HepG2 (cell line): ENCODE data around the gene MAPK7. TPM values are rescaled to one million over a fixed set of nuclear protein-coding genes. Genes with fewer than 3 reads are reported as not detected.

Source experiments
- ATAC-seq: fragments of 200-7000 bp; cut with Tn5 transposase; 3 replicates; pipeline ENCODE4 v1.9.1; 2020; ENCODE audit warnings: mild to moderate bottlenecking, moderate library complexity
- BruUV-seq: library from RNA; stranded (reverse); fragments of 400-500 nt; replicated peaks from 2 replicates; lab custom pipeline; 2021; lab: Mats Ljungman, UMichigan
- CTCF ChIA-PET: fragments of 300-600 bp; formaldehyde crosslinking; extraction: SDS; loops from one replicate; lab custom pipeline; 2021; ENCODE audit warnings: low total read pairs, inconsistent platforms, low intra/inter-chr PET ratio; lab: Yijun Ruan, JAX
- POLR2A ChIA-PET: fragments of 350-600 bp; sonication (Branson Sonifier 250); formaldehyde crosslinking; loops from one replicate; lab custom pipeline; 2020; ENCODE audit warnings: antibody characterized with exemption, inconsistent platforms; lab: Yijun Ruan, JAX
- DNase-seq: peaks from one replicate; pipeline ENCODE4 v3.0.0-alpha.2; 2015; ENCODE audit warnings: low spot score
- FAIRE-seq: peaks from 3 replicates; lab custom pipeline; 2011; peaks lifted over from hg19 to GRCh38; lab: Jason Lieb, UNC
- H2AFZ ChIP-seq: one replicate; pipeline ENCODE4 v1.6.1; 2011; ENCODE audit warnings: low read length, inconsistent platforms
- H3K27ac ChIP-seq: fragments of 300-600 bp; 3 replicates; pipeline ENCODE4 v1.8.0; 2011; ENCODE audit warnings: mixed run types, mild to moderate bottlenecking, mixed read lengths, low read length, inconsistent platforms; ENCODE audit not compliant: insufficient read depth; ENCODE audit errors: extremely low read length
- H3K27me3 ChIP-seq, 2 experiments: fragments of 200-600 bp in 1 of 2; 2 replicates in 1 of 2; 3 replicates in 1 of 2; pipeline versions ENCODE4 v1.6.0 to v1.8.0; 2011; ENCODE audit warnings: low read length in 2 of 2, mild to moderate bottlenecking in 2 of 2, moderate library complexity in 2 of 2, inconsistent platforms in 1 of 2; ENCODE audit not compliant: insufficient read depth in 2 of 2, control insufficient read depth in 1 of 2
- H3K36me3 ChIP-seq, 2 experiments: fragments of 200-600 bp in 1 of 2; replicated peaks in 1 of 2; 2 replicates in 1 of 2; 3 replicates in 1 of 2; pipeline versions ENCODE4 v1.5.1 to v1.8.0; 2011; ENCODE audit warnings: low read length in 2 of 2, inconsistent platforms in 1 of 2; ENCODE audit not compliant: insufficient read depth in 2 of 2, control insufficient read depth in 1 of 2
- H3K4me1 ChIP-seq: 2 replicates; pipeline ENCODE4 v1.5.1; 2012; ENCODE audit warnings: low read length, inconsistent platforms; ENCODE audit not compliant: insufficient read depth
- H3K4me2 ChIP-seq: 2 replicates; pipeline ENCODE4 v1.6.0; 2011; ENCODE audit warnings: low read depth, low read length, inconsistent platforms
- H3K4me3 ChIP-seq, 3 experiments: fragments of 200-600 bp in 1 of 3; sonication (generic), shearing (Covaris generic) in 1 of 3; replicated peaks in 1 of 3; 2 replicates each; pipeline ENCODE4 v1.5.1; 2011 to 2016; ENCODE audit warnings: low read length in 3 of 3, inconsistent platforms in 2 of 3, low read depth in 2 of 3, mild to moderate bottlenecking in 2 of 3, control low read depth in 1 of 3, mixed read lengths in 1 of 3; ENCODE audit not compliant: insufficient read depth in 1 of 3
- H3K79me2 ChIP-seq: one replicate; pipeline ENCODE4 v1.6.1; 2011; ENCODE audit warnings: low read length, inconsistent platforms; ENCODE audit not compliant: insufficient read depth
- H3K9ac ChIP-seq: 2 replicates; pipeline ENCODE4 v1.6.0; 2011; ENCODE audit warnings: mild to moderate bottlenecking, low read depth, low read length, inconsistent platforms; ENCODE audit not compliant: insufficient read depth
- H3K9me3 ChIP-seq: 2 replicates; pipeline ENCODE4 v1.5.1; 2012; ENCODE audit warnings: mild to moderate bottlenecking, low read length
- H4K20me1 ChIP-seq: 2 replicates; pipeline ENCODE4 v1.6.0; 2011; ENCODE audit warnings: inconsistent platforms, mild to moderate bottlenecking, low read length, moderate library complexity; ENCODE audit not compliant: insufficient read depth
- RBFOX2 ChIP-seq: fragments of 200-400 bp; formaldehyde crosslinking; IDR thresholded peaks from 2 replicates; pipeline ENCODE4 v1.6.1; 2017; ENCODE audit warnings: low read depth, mild to moderate bottlenecking, low read length
- ZNF766 ChIP-seq: sonication (generic); formaldehyde crosslinking; IDR thresholded peaks from 2 replicates; pipeline ENCODE4 v1.5.0; 2020; ENCODE audit warnings: missing genetic modification reagents, borderline replicate concordance
- WGBS: methylation state at CpG from one replicate; pipeline ENCODE4 v1.1.6; 2017; ENCODE audit warnings: low lambda C conversion rate; 5-methylcytosine and 5-hydroxymethylcytosine counted together
- in situ Hi-C: cut with HindIII; loops from 2 replicates; pipeline ENCODE4 v1.10.0; 2017; ENCODE audit warnings: low pct_unique_long_range_greater_than_20kb; ENCODE audit not compliant: extremely low pct_ligation_motif_present
- intact Hi-C: fragments of 100-400 bp; cut with micrococcal nuclease; formaldehyde crosslinking; loops from one replicate; pipeline ENCODE4 v1.10.0; 2022; ENCODE audit not compliant: unreplicated experiment
- polyA plus RNA-seq, 8 experiments: library from polyadenylated mRNA; depleted of rRNA in 3 of 8; stranded (reverse) in 7 of 8; unstranded in 1 of 8; fragments of >200 nt; fragmentation: Illumina TruSeq in 4 of 8; extraction: Trizol in 4 of 8; gene quantifications; 2 replicates each; pipeline versions ENCODE4 v1.2.1 to v1.2.3, GENCODE V29; 2011 to 2016; ENCODE audit warnings: low read depth in 4 of 8, missing spikeins in 1 of 8, mixed read lengths in 1 of 8; ENCODE audit not compliant: insufficient read depth in 1 of 8
- total RNA-seq, 5 experiments: library from RNA; depleted of rRNA; stranded (reverse); fragments of >200 nt; fragmentation: Illumina TruSeq; extraction: Trizol; gene quantifications; 2 replicates each; pipeline ENCODE4 v1.2.3, GENCODE V29; 2016; ENCODE audit warnings: low read depth in 1 of 5
- TF ChIP-seq, protein P1 (sequence below): sonication (generic); formaldehyde crosslinking; conservative IDR thresholded peaks from 2 replicates; pipeline ENCODE4 v1.5.0; 2020; ENCODE audit warnings: missing genetic modification reagents
- TF ChIP-seq, protein P2 (sequence below), 2 experiments: sonication (generic) in 1 of 2; formaldehyde crosslinking in 1 of 2; IDR thresholded peaks; 2 replicates each; pipeline versions ENCODE4 v1.4.0 to v1.6.1; 2018 to 2020; ENCODE audit warnings: missing genetic modification reagents in 2 of 2, borderline replicate concordance in 1 of 2, low read depth in 1 of 2, mild to moderate bottlenecking in 1 of 2, missing biosample characterization in 1 of 2

The MAPK7 gene
- total and polyA plus RNA-seq, 2 of the 13 experiments (the other 11 are each of a cell fraction or from before 2014, with no cell fraction given) = 2.9 to 5.9 TPM

DNA sequence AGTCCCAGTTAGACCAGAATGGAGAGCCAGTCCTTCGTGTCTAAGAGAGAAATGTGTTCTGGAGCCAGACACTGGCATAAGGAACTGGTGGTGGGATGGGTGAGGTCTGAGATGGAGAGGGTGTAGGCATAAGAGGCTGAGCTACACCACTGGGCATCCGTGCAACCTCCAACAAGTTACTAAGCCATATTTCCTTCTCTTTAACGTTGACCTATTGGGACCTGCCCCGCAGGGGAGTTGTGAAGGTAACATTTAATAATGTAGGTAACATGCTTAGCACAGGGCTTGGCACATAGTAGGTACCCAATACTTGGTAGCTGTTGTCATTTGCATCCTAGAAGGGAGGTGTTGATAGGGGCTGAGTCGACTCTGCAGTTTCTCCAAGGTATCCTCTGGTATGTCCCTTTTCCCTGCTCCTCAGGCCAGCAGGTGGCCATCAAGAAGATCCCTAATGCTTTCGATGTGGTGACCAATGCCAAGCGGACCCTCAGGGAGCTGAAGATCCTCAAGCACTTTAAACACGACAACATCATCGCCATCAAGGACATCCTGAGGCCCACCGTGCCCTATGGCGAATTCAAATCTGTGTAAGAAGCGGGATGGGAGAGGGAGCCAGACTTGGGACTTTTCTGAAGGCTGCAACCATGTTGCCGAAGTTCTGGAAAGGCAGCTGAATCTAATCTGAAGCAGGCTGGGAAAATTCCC lies 1.2 kb downstream of the MAPK7 start:
- ChIA-PET POLR2A (interaction anchor here (3.1 kb wide), 1 partner anchor 42 kb away, joined by 41 read pairs; no protein-coding TSS in a partner anchor), CTCF (no interaction called here)
- H3K9ac ChIP-seq = peak overlapping the region; percentile 81
- no peaks in the 10 kb centered on the region for H4K20me1 ChIP-seq
- peaks cover 0 to 2% of the 10 kb centered on the region in 2 experiments; a peak in 1 of 5 replicates for H3K27me3 ChIP-seq
- peaks cover 12% of the 10 kb centered on the region for H3K79me2 ChIP-seq
- WGBS = 89% methylated on average over 13 of the region's 13 CpGs
- no peak overlapping the region for H3K27ac ChIP-seq
- H2AFZ ChIP-seq = no peak overlapping the region
- TF ChIP-seq, protein P1, sequence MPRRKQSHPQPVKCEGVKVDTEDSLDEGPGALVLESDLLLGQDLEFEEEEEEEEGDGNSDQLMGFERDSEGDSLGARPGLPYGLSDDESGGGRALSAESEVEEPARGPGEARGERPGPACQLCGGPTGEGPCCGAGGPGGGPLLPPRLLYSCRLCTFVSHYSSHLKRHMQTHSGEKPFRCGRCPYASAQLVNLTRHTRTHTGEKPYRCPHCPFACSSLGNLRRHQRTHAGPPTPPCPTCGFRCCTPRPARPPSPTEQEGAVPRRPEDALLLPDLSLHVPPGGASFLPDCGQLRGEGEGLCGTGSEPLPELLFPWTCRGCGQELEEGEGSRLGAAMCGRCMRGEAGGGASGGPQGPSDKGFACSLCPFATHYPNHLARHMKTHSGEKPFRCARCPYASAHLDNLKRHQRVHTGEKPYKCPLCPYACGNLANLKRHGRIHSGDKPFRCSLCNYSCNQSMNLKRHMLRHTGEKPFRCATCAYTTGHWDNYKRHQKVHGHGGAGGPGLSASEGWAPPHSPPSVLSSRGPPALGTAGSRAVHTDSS (CRISPR knock-in tag) = no peak
- TF ChIP-seq ZNF766 (CRISPR knock-in tag) = no peak
- H3K4me1 ChIP-seq = peaks cover 33% of the 10 kb centered on the region
- peak overlapping the region; percentile 75 to 87 (median 82); a peak in 5 of 6 replicates for H3K4me3 ChIP-seq
- FAIRE-seq = no peak
- in situ Hi-C loops = no loop called here
- intact Hi-C loops = no loop called here
- no peak for DNase-seq
- BruUV-seq = no TSS peak
- ATAC-seq = no peak
- H3K36me3 ChIP-seq = peaks cover 13 to 35% of the 10 kb centered on the region in 2 experiments
- peak overlapping the region; percentile 85 for H3K4me2 ChIP-seq
- H3K9me3 ChIP-seq = no peaks in the 10 kb centered on the region

DNA sequence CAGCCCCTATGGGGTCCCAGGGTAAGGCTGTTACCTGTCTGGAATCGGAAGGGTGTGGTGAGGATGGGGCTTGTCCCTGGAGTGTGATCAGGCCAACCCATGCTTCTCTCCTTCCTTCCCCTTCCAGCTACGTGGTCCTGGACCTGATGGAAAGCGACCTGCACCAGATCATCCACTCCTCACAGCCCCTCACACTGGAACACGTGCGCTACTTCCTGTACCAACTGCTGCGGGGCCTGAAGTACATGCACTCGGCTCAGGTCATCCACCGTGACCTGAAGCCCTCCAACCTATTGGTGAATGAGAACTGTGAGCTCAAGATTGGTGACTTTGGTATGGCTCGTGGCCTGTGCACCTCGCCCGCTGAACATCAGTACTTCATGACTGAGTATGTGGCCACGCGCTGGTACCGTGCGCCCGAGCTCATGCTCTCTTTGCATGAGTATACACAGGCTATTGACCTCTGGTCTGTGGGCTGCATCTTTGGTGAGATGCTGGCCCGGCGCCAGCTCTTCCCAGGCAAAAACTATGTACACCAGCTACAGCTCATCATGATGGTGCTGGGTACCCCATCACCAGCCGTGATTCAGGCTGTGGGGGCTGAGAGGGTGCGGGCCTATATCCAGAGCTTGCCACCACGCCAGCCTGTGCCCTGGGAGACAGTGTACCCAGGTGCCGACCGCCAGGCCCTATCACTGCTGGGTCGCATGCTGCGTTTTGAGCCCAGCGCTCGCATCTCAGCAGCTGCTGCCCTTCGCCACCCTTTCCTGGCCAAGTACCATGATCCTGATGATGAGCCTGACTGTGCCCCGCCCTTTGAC lies 2.4 kb downstream of the MAPK7 start:
- CTCF ChIA-PET = no interaction called here
- Histone ChIP-seq H3K9me3 (no peaks in the 10 kb centered on the region), H3K36me3 (peaks cover 13 to 41% of the 10 kb centered on the region in 2 experiments), H3K4me1 (peaks cover 37% of the 10 kb centered on the region), H4K20me1 (no peaks in the 10 kb centered on the region), H3K27me3 (peaks cover 0 to 2% of the 10 kb centered on the region in 2 experiments; a peak in 1 of 5 replicates), H3K9ac (no peak overlapping the region), H2AFZ (no peak overlapping the region), H3K4me2 (no peak overlapping the region), H3K4me3 (no peak overlapping the region), H3K27ac (no peak overlapping the region), H3K79me2 (peaks cover 12% of the 10 kb centered on the region)
- no peak for DNase-seq
- WGBS = over 99% methylated on average over 18 of the region's 29 CpGs
- intact Hi-C loops (no loop called here), in situ Hi-C loops (no loop called here)
- TF ChIP-seq, protein P2, sequence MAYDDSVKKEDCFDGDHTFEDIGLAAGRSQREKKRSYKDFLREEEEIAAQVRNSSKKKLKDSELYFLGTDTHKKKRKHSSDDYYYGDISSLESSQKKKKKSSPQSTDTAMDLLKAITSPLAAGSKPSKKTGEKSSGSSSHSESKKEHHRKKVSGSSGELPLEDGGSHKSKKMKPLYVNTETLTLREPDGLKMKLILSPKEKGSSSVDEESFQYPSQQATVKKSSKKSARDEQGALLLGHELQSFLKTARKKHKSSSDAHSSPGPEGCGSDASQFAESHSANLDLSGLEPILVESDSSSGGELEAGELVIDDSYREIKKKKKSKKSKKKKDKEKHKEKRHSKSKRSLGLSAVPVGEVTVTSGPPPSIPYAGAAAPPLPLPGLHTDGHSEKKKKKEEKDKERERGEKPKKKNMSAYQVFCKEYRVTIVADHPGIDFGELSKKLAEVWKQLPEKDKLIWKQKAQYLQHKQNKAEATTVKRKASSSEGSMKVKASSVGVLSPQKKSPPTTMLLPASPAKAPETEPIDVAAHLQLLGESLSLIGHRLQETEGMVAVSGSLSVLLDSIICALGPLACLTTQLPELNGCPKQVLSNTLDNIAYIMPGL (CRISPR knock-in tag; IDR thresholded peaks at IDR 0.05; ENCODE audit: borderline replicate concordance in 1 of 2, low read depth in 1 of 2) = no peak
- 0 out of 2 replicates have a peak, but pooled peaks have one; percentile 17 for TF ChIP-seq RBFOX2
- POLR2A ChIA-PET = no interaction called here
- no peak for FAIRE-seq
- no TSS peak for BruUV-seq
- no peak for ATAC-seq
